Cardiac muscle cell (in vitro differentiated cells and primary cell): ENCODE data around the gene CPB2. TPM values are rescaled to one million over a fixed set of nuclear protein-coding genes. Genes with fewer than 3 reads are reported as not detected.

Experiments
- DNase-seq, 2 donors: peaks; one replicate each; pipeline versions ENCODE4 v3.0.0 to v3.0.0-alpha.2; 2010 to 2017; ENCODE audit warnings: low read depth in 1 of 2, low spot score in 1 of 2
- H3K27ac ChIP-seq: fragments of 200-600 bp; sonication (generic); 2 replicates; pipeline ENCODE4 v1.5.1; 2016
- H3K27me3 ChIP-seq: fragments of 200-600 bp; sonication (generic); 2 replicates; pipeline ENCODE4 v1.6.0; 2016; ENCODE audit warnings: control low read depth
- H3K36me3 ChIP-seq: fragments of 200-600 bp; sonication (generic); 2 replicates; pipeline ENCODE4 v1.5.1; 2016; ENCODE audit warnings: control low read depth
- H3K4me1 ChIP-seq: fragments of 200-600 bp; sonication (generic); 2 replicates; pipeline ENCODE4 v1.8.1; 2017; ENCODE audit warnings: low read depth, mild to moderate bottlenecking, mixed run types
- H3K4me3 ChIP-seq: fragments of 200-600 bp; sonication (generic); 2 replicates; pipeline ENCODE4 v1.5.1; 2016; ENCODE audit warnings: mild to moderate bottlenecking
- H3K9me3 ChIP-seq: fragments of 200-600 bp; sonication (generic); 2 replicates; pipeline ENCODE4 v1.5.1; 2017; ENCODE audit warnings: low read depth, mild to moderate bottlenecking, control low read depth
- CTCF ChIP-seq: IDR thresholded peaks from 2 replicates; pipeline ENCODE4 v1.5.1; 2012; ENCODE audit warnings: low read depth, mild to moderate bottlenecking, low read length
- polyA plus RNA-seq: library from polyadenylated mRNA; unstranded; fragments of >200 nt; fragmentation: Nextera tagmentation; extraction: Ambion mirVana; gene quantifications from 2 replicates; pipeline ENCODE4 v1.2.1, GENCODE V29; 2016
- total RNA-seq: library from RNA; depleted of rRNA; stranded (reverse); fragments of >200 nt; gene quantifications from 2 replicates; pipeline ENCODE4 v1.2.3, GENCODE V29; 2016

CPB2 gene
- total and polyA plus RNA-seq, 2 experiments from 2014 or later = not detected

GRCh38 chr13:46149272-46150133 is 44.7 kb upstream of the CPB2 start:
- Histone ChIP-seq H3K36me3 (no peaks in the 10 kb centered on the region), H3K27ac (no peak overlapping the region), H3K9me3 (no peaks in the 10 kb centered on the region), H3K4me3 (no peak overlapping the region), H3K4me1 (peaks cover 6% of the 10 kb centered on the region), H3K27me3 (no peaks in the 10 kb centered on the region)
- no peak for TF ChIP-seq CTCF
- no peak for DNase-seq

GRCh38 chr13:46146898-46147297 is 42.1 kb upstream of the CPB2 start:
- DNase-seq = peak; percentile 42 to 48

GRCh38 chr13:46145950-46146349 is 41.1 kb upstream of the CPB2 start:
- Histone ChIP-seq H3K36me3 (no peaks in the 10 kb centered on the region), H3K27ac (no peak overlapping the region), H3K4me1 (peaks cover 6% of the 10 kb centered on the region), H3K9me3 (no peaks in the 10 kb centered on the region), H3K27me3 (no peaks in the 10 kb centered on the region), H3K4me3 (no peak overlapping the region)
- no peak for DNase-seq
- no peak for TF ChIP-seq CTCF

More at GRCh38 chr13:46146898-46147297, 42.1 kb upstream of the CPB2 start:
- H3K36me3 ChIP-seq = no peaks in the 10 kb centered on the region
- H3K4me3 ChIP-seq = no peak overlapping the region
- no peaks in the 10 kb centered on the region for H3K9me3 ChIP-seq
- peak; percentile 47 for TF ChIP-seq CTCF
- H3K27me3 ChIP-seq = no peaks in the 10 kb centered on the region
- H3K27ac ChIP-seq = no peak overlapping the region
- H3K4me1 ChIP-seq = peaks cover 6% of the 10 kb centered on the region

- no peak overlapping the region for H3K4me3 ChIP-seq
- no peak for DNase-seq
- no peak overlapping the region for H3K27ac ChIP-seq
- no peaks in the 10 kb centered on the region for H3K36me3 ChIP-seq
- H3K9me3 ChIP-seq = no peaks in the 10 kb centered on the region
- peaks cover 6% of the 10 kb centered on the region for H3K4me1 ChIP-seq
- TF ChIP-seq CTCF = no peak
- H3K27me3 ChIP-seq = no peaks in the 10 kb centered on the region
Measured at GRCh38 chr13:46145135-46145534, 40.3 kb upstream of the CPB2 start.

GRCh38 chr13:46143184-46143701 is 38.4 kb upstream of the CPB2 start:
- Histone ChIP-seq H3K4me1 (no peaks in the 10 kb centered on the region), H3K4me3 (no peak overlapping the region), H3K27me3 (no peaks in the 10 kb centered on the region), H3K9me3 (no peaks in the 10 kb centered on the region), H3K36me3 (no peaks in the 10 kb centered on the region), H3K27ac (no peak overlapping the region)
- no peak for DNase-seq
- TF ChIP-seq CTCF = no peak
